ENCODE measurements around the gene PTPRT. TPM values are rescaled to one million over a fixed set of nuclear protein-coding genes. Genes with fewer than 3 reads are reported as not detected.

The PTPRT gene
- total and polyA plus RNA-seq, 10 of the 15 experiments (the other 5 are each of a cell fraction or from before 2014, with no cell fraction given): not detected

- H3K9me3 ChIP-seq (replicated peaks; ENCODE audit: control insufficient read depth, insufficient read depth, low read length): no peaks in the 10 kb centered on the region
- no peak overlapping the region for H2AFZ ChIP-seq (ENCODE audit: control insufficient read depth, low read depth, low read length)
- no peaks in the 10 kb centered on the region; a peak in 1 of 4 replicates for H3K27me3 ChIP-seq (replicated peaks in 1 of 2; ENCODE audit: control insufficient read depth in 2 of 2, insufficient read depth in 2 of 2, low read length in 1 of 2)
- ChIA-PET SMC1A (ENCODE audit: uncharacterized antibody, unreplicated experiment) (no interaction called here), CTCF (no interaction called here), POLR2A (no interaction called here), RAD21 (ENCODE audit: unreplicated experiment) (no interaction called here)
- H3K79me2 ChIP-seq (ENCODE audit: control insufficient read depth, insufficient read depth, low read length): no peaks in the 10 kb centered on the region
- no TSS peak for BruUV-seq (replicated peaks)
- ATAC-seq (no peak), DNase-seq (ENCODE audit: low read depth, low spot score) (no peak), FAIRE-seq (no peak)
- H3K27ac ChIP-seq (ENCODE audit: control insufficient read depth, insufficient read depth): no peak overlapping the region
- WGBS (ENCODE audit: insufficient coverage, insufficient replicate concordance, low lambda C conversion rate, missing lambda C conversion rate): 1% methylated on average over 4 of the region's 4 CpGs
- H3K4me1 ChIP-seq (ENCODE audit: control insufficient read depth, insufficient read depth, low read length): no peaks in the 10 kb centered on the region
- no peak overlapping the region for H3K9ac ChIP-seq (ENCODE audit: control insufficient read depth, insufficient read depth, low read length)
- no peak for TF ChIP-seq SUPT20H (IDR thresholded peaks at IDR 0.05; ENCODE audit: borderline replicate concordance, control insufficient read depth, low read depth, low read length)
- no peak for TF ChIP-seq ZNF217 (IDR thresholded peaks at IDR 0.05)
- TF ChIP-seq NFYB (IDR thresholded peaks at IDR 0.05; ENCODE audit: insufficient read depth, low read depth, low read length): no peak
- TF ChIP-seq NFXL1 (IDR thresholded peaks at IDR 0.05; ENCODE audit: borderline replicate concordance): no peak
- no peak for TF ChIP-seq SIN3A (IDR thresholded peaks at IDR 0.05; ENCODE audit: low read depth, low read length)
- TF ChIP-seq RELB (IDR thresholded peaks at IDR 0.05; ENCODE audit: low read depth): no peak
- no peak for TF ChIP-seq YBX1 (IDR thresholded peaks at IDR 0.05)
- no peak for TF ChIP-seq NFYA (IDR thresholded peaks at IDR 0.05; ENCODE audit: borderline replicate concordance, low read depth, low read length)
- no peak for TF ChIP-seq MTA3 (IDR thresholded peaks at IDR 0.05; ENCODE audit: borderline replicate concordance, low read length)
- no peak for TF ChIP-seq NR2C2 (IDR thresholded peaks at IDR 0.05; ENCODE audit: borderline replicate concordance, control insufficient read depth, insufficient read length, low read depth)
- no peak for TF ChIP-seq SPI1 (IDR thresholded peaks at IDR 0.05; ENCODE audit: borderline replicate concordance, insufficient read depth, low read depth, low read length)
- no peak for TF ChIP-seq BCL3 (IDR thresholded peaks at IDR 0.05; ENCODE audit: borderline replicate concordance, insufficient read depth, low read depth, low read length, poor library complexity, severe bottlenecking)
- no peak for TF ChIP-seq RAD21 (IDR thresholded peaks at IDR 0.05; ENCODE audit: insufficient read depth, low read depth, low read length)
- TF ChIP-seq PML (IDR thresholded peaks at IDR 0.05; ENCODE audit: low read length): no peak
- no peak for TF ChIP-seq JUND (IDR thresholded peaks at IDR 0.05; ENCODE audit: low read depth, low read length)
- TF ChIP-seq WRNIP1 (IDR thresholded peaks at IDR 0.05; ENCODE audit: borderline replicate concordance, low read depth, low read length): no peak
- no peak for TF ChIP-seq ZNF24 (IDR thresholded peaks at IDR 0.05)
- in situ Hi-C loops (cut with MboI) (no loop called here), intact Hi-C loops (cut with micrococcal nuclease; ENCODE audit: unreplicated experiment) (no loop called here)
- no peak overlapping the region for H3K4me2 ChIP-seq (ENCODE audit: control insufficient read depth, insufficient read depth)
- H3K4me3 ChIP-seq: no peak overlapping the region
- H4K20me1 ChIP-seq (ENCODE audit: control insufficient read depth, insufficient read depth): no peaks in the 10 kb centered on the region
- no peaks in the 10 kb centered on the region for H3K36me3 ChIP-seq (ENCODE audit: control insufficient read depth in 2 of 2, insufficient read depth in 2 of 2, low read length in 1 of 2)
Observed at GRCh38 chr20:42267793-42268384, 921.8 kb downstream of the PTPRT start.
